Cardiac fibroblast (primary cell): ENCODE results near the gene SHISAL1.

ENCODE experiments used
- DNase-seq, 2 donors: peaks; one replicate each; pipeline versions ENCODE4 v3.0.0 to v3.0.0-alpha.2; 2010; ENCODE audit warnings: low read depth in 2 of 2
- H3K4me3 ChIP-seq, 2 donors: replicated peaks in 1 of 2; 1 replicate in 1 of 2; 2 replicates in 1 of 2; pipeline ENCODE4 v1.5.1; 2011; ENCODE audit warnings: low read depth in 2 of 2, low read length in 2 of 2, mild to moderate bottlenecking in 2 of 2, moderate library complexity in 1 of 2
- CTCF ChIP-seq: IDR thresholded peaks from one replicate; pipeline ENCODE4 v1.5.1; 2011; ENCODE audit warnings: low read depth, mild to moderate bottlenecking, low read length, inconsistent platforms

Gene SHISAL1

GRCh38 chr22:44273175-44273574 lies 39.6 kb downstream of the SHISAL1 start:
- DNase-seq = no peak
- no peak overlapping the region for H3K4me3 ChIP-seq
- TF ChIP-seq CTCF = no peak

GRCh38 chr22:44272401-44272771 lies 40.4 kb downstream of the SHISAL1 start:
- no peak overlapping the region for H3K4me3 ChIP-seq
- DNase-seq = no peak
- TF ChIP-seq CTCF = no peak

- H3K4me3 ChIP-seq = no peak overlapping the region
- no peak for TF ChIP-seq CTCF
- no peak for DNase-seq
Observed at GRCh38 chr22:44271732-44272400, 40.9 kb downstream of the SHISAL1 start.

- no peak for DNase-seq
- no peak overlapping the region for H3K4me3 ChIP-seq
- TF ChIP-seq CTCF = no peak
Observed at GRCh38 chr22:44271010-44271500, 41.7 kb downstream of the SHISAL1 start.

GRCh38 chr22:44270556-44270880 lies 42.2 kb downstream of the SHISAL1 start:
- no peak overlapping the region for H3K4me3 ChIP-seq
- no peak for TF ChIP-seq CTCF
- no peak for DNase-seq

GRCh38 chr22:44269757-44270555 lies 42.8 kb downstream of the SHISAL1 start:
- H3K4me3 ChIP-seq = no peak overlapping the region
- no peak for TF ChIP-seq CTCF

More at GRCh38 chr22:44269757-44270555, 42.8 kb downstream of the SHISAL1 start:
- DNase-seq = no peak
